ENCODE data around the gene TCF4.

DNA sequence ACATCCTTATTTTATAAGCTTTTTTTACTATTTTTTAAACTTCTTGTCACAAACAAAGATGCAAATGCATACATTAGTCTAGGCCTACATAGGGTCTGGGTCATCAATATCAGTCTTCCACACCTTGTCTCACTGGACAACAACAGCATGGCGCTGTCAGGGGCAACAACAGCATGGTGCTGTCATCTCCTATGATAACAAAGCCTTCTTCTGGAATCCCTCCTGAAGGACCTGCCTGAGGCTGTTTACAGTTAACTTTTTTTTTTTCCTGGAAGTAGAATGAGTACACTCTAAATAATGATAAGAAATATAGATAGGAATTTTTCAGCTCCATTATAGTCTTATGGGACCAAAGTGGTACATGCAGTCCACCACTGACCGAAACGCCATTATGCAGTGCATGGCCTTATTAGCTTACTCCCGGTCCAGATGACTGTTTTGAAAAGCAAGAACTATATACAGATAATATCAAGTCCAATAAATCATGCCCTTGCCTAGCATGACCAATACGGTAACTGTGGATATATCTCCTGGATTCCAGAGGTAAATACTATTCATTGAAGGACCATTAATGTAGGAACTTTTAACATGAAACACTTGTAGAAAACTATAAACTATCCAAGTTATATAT, 38.4 kb downstream of the TCF4 start:
- TF ChIP-seq POLR2A (IDR thresholded peaks at IDR 0.05; ENCODE audit: low read depth) (no peak), CTCF (IDR thresholded peaks at IDR 0.05) (no peak), EP300 (IDR thresholded peaks at IDR 0.05) (no peak), POLR2AphosphoS5 (IDR thresholded peaks at IDR 0.05) (no peak)
